ENCODE data around the gene KIAA0408. TPM values are rescaled to one million over a fixed set of nuclear protein-coding genes. Genes with fewer than 3 reads are reported as not detected.

Gene KIAA0408
- total RNA-seq, 2 experiments from 2014 or later: 1.0 to 1.3 TPM

- TF ChIP-seq, protein P1, sequence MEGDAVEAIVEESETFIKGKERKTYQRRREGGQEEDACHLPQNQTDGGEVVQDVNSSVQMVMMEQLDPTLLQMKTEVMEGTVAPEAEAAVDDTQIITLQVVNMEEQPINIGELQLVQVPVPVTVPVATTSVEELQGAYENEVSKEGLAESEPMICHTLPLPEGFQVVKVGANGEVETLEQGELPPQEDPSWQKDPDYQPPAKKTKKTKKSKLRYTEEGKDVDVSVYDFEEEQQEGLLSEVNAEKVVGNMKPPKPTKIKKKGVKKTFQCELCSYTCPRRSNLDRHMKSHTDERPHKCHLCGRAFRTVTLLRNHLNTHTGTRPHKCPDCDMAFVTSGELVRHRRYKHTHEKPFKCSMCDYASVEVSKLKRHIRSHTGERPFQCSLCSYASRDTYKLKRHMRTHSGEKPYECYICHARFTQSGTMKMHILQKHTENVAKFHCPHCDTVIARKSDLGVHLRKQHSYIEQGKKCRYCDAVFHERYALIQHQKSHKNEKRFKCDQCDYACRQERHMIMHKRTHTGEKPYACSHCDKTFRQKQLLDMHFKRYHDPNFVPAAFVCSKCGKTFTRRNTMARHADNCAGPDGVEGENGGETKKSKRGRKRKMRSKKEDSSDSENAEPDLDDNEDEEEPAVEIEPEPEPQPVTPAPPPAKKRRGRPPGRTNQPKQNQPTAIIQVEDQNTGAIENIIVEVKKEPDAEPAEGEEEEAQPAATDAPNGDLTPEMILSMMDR (IDR thresholded peaks at IDR 0.05): no peak
- intact Hi-C loops (cut with DNase I, micrococcal nuclease): no loop called here
- H3K27ac Mint-ChIP-seq: no peak overlapping the region
- no peaks in the 10 kb centered on the region for H3K27me3 ChIP-seq (ENCODE audit: control insufficient read depth in 1 of 2, insufficient read depth in 2 of 2, low read length in 2 of 2)
- no peaks in the 10 kb centered on the region for H3K9me3 ChIP-seq (ENCODE audit: control insufficient read depth in 1 of 2, insufficient read depth in 1 of 2, low read length in 2 of 2)
- H3K4me1 Mint-ChIP-seq (ENCODE audit: low read depth): peaks cover 11% of the 10 kb centered on the region
- no peaks in the 10 kb centered on the region for H3K36me3 ChIP-seq (ENCODE audit: insufficient read depth, low read length)
- no peaks in the 10 kb centered on the region for H3K9me3 Mint-ChIP-seq
- H3K27ac ChIP-seq (ENCODE audit: low read depth in 1 of 2, low read length in 2 of 2): no peak overlapping the region
- H3K27me3 Mint-ChIP-seq: no peaks in the 10 kb centered on the region
- H3K4me1 ChIP-seq (ENCODE audit: insufficient read depth, low read length): no peaks in the 10 kb centered on the region
- no peak overlapping the region for H3K4me3 ChIP-seq (ENCODE audit: low read length)
- H3K4me3 Mint-ChIP-seq: no peak overlapping the region
- ATAC-seq (ENCODE audit: poor library complexity) (no peak), DNase-seq (no peak)
- CTCF ChIA-PET: interaction anchor here (1.0 to 1.5 kb wide), 2 partner anchors 11 to 27 kb away, joined by 7 to 9 read pairs; no protein-coding TSS in a partner anchor
- no peaks in the 10 kb centered on the region for H3K36me3 Mint-ChIP-seq (ENCODE audit: low read depth)
- POLR2A ChIA-PET: no interaction called here
Measured at GRCh38 chr6:127489248-127489647, 30.1 kb upstream of the KIAA0408 start.

GRCh38 chr6:127486934-127487333 lies 27.7 kb upstream of the KIAA0408 start:
- no peak for ATAC-seq (ENCODE audit: poor library complexity)
- H3K4me3 Mint-ChIP-seq: no peak overlapping the region

DNA sequence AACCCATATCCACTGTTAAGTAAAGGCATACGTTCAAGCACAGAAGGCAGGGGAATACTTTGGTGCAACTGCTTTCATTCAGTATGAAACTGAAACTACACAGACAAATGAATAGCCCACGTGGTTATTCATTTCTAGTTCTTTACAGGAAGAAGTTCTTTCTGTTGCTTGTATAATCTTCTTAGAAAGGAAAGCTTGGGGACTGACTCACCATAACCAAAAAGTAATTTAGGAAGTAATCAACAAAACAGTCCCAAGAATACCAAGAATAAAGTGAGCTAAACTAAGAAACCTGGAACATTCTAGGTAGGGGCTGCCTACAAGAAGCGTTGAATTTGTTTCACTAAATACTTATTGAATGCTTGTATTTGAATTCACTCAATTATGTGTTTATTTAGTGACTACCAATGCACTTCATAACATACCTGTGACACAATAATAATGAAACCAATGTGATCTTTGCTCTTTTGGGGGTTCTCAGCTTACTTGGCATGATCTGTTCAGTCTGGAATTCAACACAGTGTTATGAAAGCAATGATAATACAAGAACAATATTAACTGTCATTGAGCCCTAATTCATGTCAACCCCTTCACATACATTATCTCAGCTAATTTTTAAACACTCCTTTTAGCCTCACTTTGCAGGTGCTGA lies 25.1 kb upstream of the KIAA0408 start:
- no peaks in the 10 kb centered on the region for H3K27me3 Mint-ChIP-seq
- TF ChIP-seq, protein P1 (IDR thresholded peaks at IDR 0.05): no peak
- ChIA-PET POLR2A (interaction anchor here (1.9 kb wide), 1 partner anchor 31 kb away, joined by 14 read pairs; no protein-coding TSS in a partner anchor), CTCF (interaction anchor here (1.0 to 3.7 kb wide), 2 partner anchors 26 to 32 kb away, joined by 3 to 26 read pairs; no protein-coding TSS in a partner anchor)
- intact Hi-C loops (cut with DNase I, micrococcal nuclease): no loop called here
- peak in 3 of 14 experiments; percentile 41 to 70 (median 41) for DNase-seq
- peak; percentile 73 for ATAC-seq (ENCODE audit: poor library complexity)
- Histone ChIP-seq H3K4me1 (ENCODE audit: insufficient read depth, low read length) (no peaks in the 10 kb centered on the region), H3K4me3 (ENCODE audit: low read length) (peak overlapping the region; percentile 31), H3K9me3 (ENCODE audit: control insufficient read depth in 1 of 2, insufficient read depth in 1 of 2, low read length in 2 of 2) (no peaks in the 10 kb centered on the region), H3K27me3 (ENCODE audit: control insufficient read depth in 1 of 2, insufficient read depth in 2 of 2, low read length in 2 of 2) (no peaks in the 10 kb centered on the region), H3K27ac (ENCODE audit: low read depth in 1 of 2, low read length in 2 of 2) (peak overlapping the region in 1 of 2 donors; percentile 20), H3K36me3 (ENCODE audit: insufficient read depth, low read length) (no peaks in the 10 kb centered on the region)
- no peaks in the 10 kb centered on the region for H3K9me3 Mint-ChIP-seq
- H3K36me3 Mint-ChIP-seq (ENCODE audit: low read depth): no peaks in the 10 kb centered on the region
- peak overlapping the region; percentile 12 for H3K27ac Mint-ChIP-seq
- H3K4me1 Mint-ChIP-seq (ENCODE audit: low read depth): peaks cover 20% of the 10 kb centered on the region
- peak overlapping the region; percentile 77 for H3K4me3 Mint-ChIP-seq

More at GRCh38 chr6:127486934-127487333, 27.7 kb upstream of the KIAA0408 start:
- peaks cover 20% of the 10 kb centered on the region for H3K4me1 Mint-ChIP-seq (ENCODE audit: low read depth)
- Histone ChIP-seq H3K36me3 (ENCODE audit: insufficient read depth, low read length) (no peaks in the 10 kb centered on the region), H3K27ac (ENCODE audit: low read depth in 1 of 2, low read length in 2 of 2) (no peak overlapping the region), H3K27me3 (ENCODE audit: control insufficient read depth in 1 of 2, insufficient read depth in 2 of 2, low read length in 2 of 2) (no peaks in the 10 kb centered on the region), H3K9me3 (ENCODE audit: control insufficient read depth in 1 of 2, insufficient read depth in 1 of 2, low read length in 2 of 2) (no peaks in the 10 kb centered on the region), H3K4me1 (ENCODE audit: insufficient read depth, low read length) (no peaks in the 10 kb centered on the region), H3K4me3 (ENCODE audit: low read length) (no peak overlapping the region)
- no peaks in the 10 kb centered on the region for H3K36me3 Mint-ChIP-seq (ENCODE audit: low read depth)
- CTCF ChIA-PET: no interaction called here
- TF ChIP-seq, protein P1 (IDR thresholded peaks at IDR 0.05): no peak
- H3K27ac Mint-ChIP-seq: no peak overlapping the region
- DNase-seq: no peak
- POLR2A ChIA-PET: no interaction called here
- H3K9me3 Mint-ChIP-seq: no peaks in the 10 kb centered on the region
- no peaks in the 10 kb centered on the region for H3K27me3 Mint-ChIP-seq
- intact Hi-C loops (cut with DNase I, micrococcal nuclease): no loop called here

Measured in CD4-positive, alpha-beta T cell (primary cell).